Uterus (tissue), 4 donors: Measurements from ENCODE around the gene SP3. TPM values are rescaled to one million over a fixed set of nuclear protein-coding genes. Genes with fewer than 3 reads are reported as not detected.

Experiments used
- DNase-seq, 2 donors: peaks; one replicate each; pipeline ENCODE4 v3.0.0-alpha.2; 2019 to 2020
- H3K27ac ChIP-seq, 2 donors: fragments of 200-600 bp; sonication (generic); 1 replicate in 1 of 2; 2 replicates in 1 of 2; pipeline ENCODE4 v1.5.1; 2016 to 2018
- H3K27me3 ChIP-seq, 2 donors: fragments of 200-600 bp; sonication (generic); one replicate each; pipeline ENCODE4 v1.5.1; 2018 to 2019; ENCODE audit warnings: control low read depth in 1 of 2
- H3K36me3 ChIP-seq, 2 donors: fragments of 200-600 bp; sonication (generic); one replicate each; pipeline ENCODE4 v1.5.1; 2019; ENCODE audit warnings: control low read depth in 1 of 2
- H3K4me1 ChIP-seq, 2 donors: fragments of 200-600 bp; sonication (generic); one replicate each; pipeline ENCODE4 v1.5.1; 2018 to 2019; ENCODE audit warnings: control low read depth in 1 of 2
- H3K4me3 ChIP-seq, 2 donors: fragments of 200-600 bp; sonication (generic); 1 replicate in 1 of 2; 2 replicates in 1 of 2; pipeline ENCODE4 v1.5.1; 2018 to 2019; ENCODE audit warnings: mild to moderate bottlenecking in 1 of 2
- H3K9me3 ChIP-seq, 2 donors: fragments of 200-600 bp; sonication (generic); one replicate each; pipeline ENCODE4 v1.5.1; 2019; ENCODE audit warnings: control low read depth in 1 of 2
- CTCF ChIP-seq, 4 experiments: fragments of 200-600 bp in 2 of 4; fragments of 450-650 bp in 2 of 4; sonication (generic) in 2 of 4; IDR thresholded peaks; one replicate each; pipeline ENCODE4 v1.5.1; 2016 to 2019; ENCODE audit warnings: antibody characterized with exemption in 4 of 4, mild to moderate bottlenecking in 2 of 4, moderate library complexity in 1 of 4
- POLR2A ChIP-seq, 2 donors: fragments of 450-650 bp; IDR thresholded peaks; one replicate each; pipeline ENCODE4 v1.6.1; 2016; ENCODE audit warnings: antibody characterized with exemption in 2 of 2, mild to moderate bottlenecking in 1 of 2, moderate library complexity in 1 of 2
- intact Hi-C: fragments of 100-400 bp; cut with DNase I; formaldehyde crosslinking; loops from one replicate; pipeline ENCODE4 v1.15.1; 2023; ENCODE audit warnings: low total_unique reads
- total RNA-seq, 4 donors: library from RNA; depleted of rRNA in 3 of 4; stranded (reverse); fragments of >200 nt in 3 of 4; gene quantifications; one replicate each; pipeline versions ENCODE4 v1.1.0 to v1.2.4, GENCODE V29; 2014 to 2023
- donor health status: DM: yes; HTN: yes; CAD: no.

The SP3 gene
- total RNA-seq, 4 donors from 2014 or later, result 100 to 359 (median 220) TPM

- TF ChIP-seq POLR2A (IDR thresholded peaks at IDR 0.05) (no peak), CTCF (IDR thresholded peaks at IDR 0.05) (no peak)
- Histone ChIP-seq H3K9me3 (no peaks in the 10 kb centered on the region), H3K36me3 (no peaks in the 10 kb centered on the region), H3K4me1 (no peaks in the 10 kb centered on the region), H3K27ac (no peak overlapping the region), H3K4me3 (no peak overlapping the region), H3K27me3 (no peaks in the 10 kb centered on the region)
- DNase-seq, result no peak
- intact Hi-C loops, result no loop called here
Measured at GRCh38 chr2:173943738-173944137, 21.4 kb downstream of the SP3 start.

GRCh38 chr2:173942861-173943523 is 22.2 kb downstream of the SP3 start:
- no peaks in the 10 kb centered on the region for H3K9me3 ChIP-seq
- no peaks in the 10 kb centered on the region for H3K27me3 ChIP-seq
- TF ChIP-seq CTCF (IDR thresholded peaks at IDR 0.05), result no peak
- TF ChIP-seq POLR2A (IDR thresholded peaks at IDR 0.05), result no peak
- no peak overlapping the region for H3K4me3 ChIP-seq
- DNase-seq, result no peak
- no peaks in the 10 kb centered on the region for H3K36me3 ChIP-seq
- intact Hi-C loops, result no loop called here
- H3K27ac ChIP-seq, result no peak overlapping the region
- H3K4me1 ChIP-seq, result no peaks in the 10 kb centered on the region

- H3K4me1 ChIP-seq, result no peaks in the 10 kb centered on the region
- no peak for DNase-seq
- no peaks in the 10 kb centered on the region for H3K36me3 ChIP-seq
- H3K4me3 ChIP-seq, result no peak overlapping the region
- H3K27me3 ChIP-seq, result no peaks in the 10 kb centered on the region
- no peak overlapping the region for H3K27ac ChIP-seq
- TF ChIP-seq POLR2A (IDR thresholded peaks at IDR 0.05) (no peak), CTCF (IDR thresholded peaks at IDR 0.05) (no peak)
- no peaks in the 10 kb centered on the region for H3K9me3 ChIP-seq
- intact Hi-C loops, result no loop called here
Measured at GRCh38 chr2:173941567-173941966, 23.6 kb downstream of the SP3 start.

GRCh38 chr2:173940208-173941020 is 24.8 kb downstream of the SP3 start:
- no peak overlapping the region for H3K4me3 ChIP-seq
- no peaks in the 10 kb centered on the region for H3K27me3 ChIP-seq
- no peaks in the 10 kb centered on the region for H3K36me3 ChIP-seq
- no peaks in the 10 kb centered on the region for H3K4me1 ChIP-seq
- no peak for DNase-seq
- intact Hi-C loops, result no loop called here
- no peaks in the 10 kb centered on the region for H3K9me3 ChIP-seq
- no peak overlapping the region for H3K27ac ChIP-seq
- no peak for TF ChIP-seq CTCF (IDR thresholded peaks at IDR 0.05)
- TF ChIP-seq POLR2A (IDR thresholded peaks at IDR 0.05), result no peak

- intact Hi-C loops, result no loop called here
- Histone ChIP-seq H3K27me3 (no peaks in the 10 kb centered on the region), H3K36me3 (no peaks in the 10 kb centered on the region), H3K9me3 (no peaks in the 10 kb centered on the region), H3K4me1 (no peaks in the 10 kb centered on the region), H3K27ac (no peak overlapping the region), H3K4me3 (no peak overlapping the region)
- no peak for DNase-seq
- TF ChIP-seq CTCF (IDR thresholded peaks at IDR 0.05) (no peak), POLR2A (IDR thresholded peaks at IDR 0.05) (no peak)
Measured at GRCh38 chr2:173938700-173939384, 26.3 kb downstream of the SP3 start.
